HepG2 (cell line): ENCODE results near the gene PIEZO1. TPM values are rescaled to one million over a fixed set of nuclear protein-coding genes. Genes with fewer than 3 reads are reported as not detected.

Experiments used
- HES4 ChIP-seq: sonication (generic); formaldehyde crosslinking; IDR thresholded peaks from 2 replicates; pipeline ENCODE4 v1.9.0; 2021; ENCODE audit warnings: mild to moderate bottlenecking, missing genetic modification reagents, borderline replicate concordance
- KAT8 ChIP-seq: IDR thresholded peaks from 2 replicates; pipeline ENCODE4 v1.6.1; 2016; ENCODE audit warnings: missing genetic modification reagents, missing compliant biosample characterization
- KDM4B ChIP-seq: sonication (generic); formaldehyde crosslinking; IDR thresholded peaks from 2 replicates; pipeline ENCODE4 v1.4.0; 2020; ENCODE audit warnings: missing genetic modification reagents
- MAZ ChIP-seq, 2 experiments: sonication (generic) in 1 of 2; formaldehyde crosslinking in 1 of 2; IDR thresholded peaks; 2 replicates each; pipeline versions ENCODE4 v1.5.0 to v1.6.1; 2012 to 2020; ENCODE audit warnings: low read depth in 2 of 2, mild to moderate bottlenecking in 2 of 2, borderline replicate concordance in 1 of 2, improper control_type of control experiment in 1 of 2, low read length in 1 of 2, missing genetic modification reagents in 1 of 2, moderate library complexity in 1 of 2
- TAF15 ChIP-seq: fragments of 200-400 bp; formaldehyde crosslinking; IDR thresholded peaks from one replicate; pipeline ENCODE4 v1.6.1; 2018; ENCODE audit warnings: mild to moderate bottlenecking, low read depth, low read length; ENCODE audit not compliant: poor library complexity, severe bottlenecking
- TSC22D2 ChIP-seq: sonication (generic); formaldehyde crosslinking; IDR thresholded peaks from 2 replicates; pipeline ENCODE4 v1.5.1; 2020; ENCODE audit warnings: missing genetic modification reagents, mild to moderate bottlenecking, borderline replicate concordance
- ZNF260 ChIP-seq: sonication (generic); formaldehyde crosslinking; IDR thresholded peaks from 2 replicates; pipeline ENCODE4 v1.4.0; 2020; ENCODE audit warnings: missing genetic modification reagents, low read depth, mild to moderate bottlenecking, borderline replicate concordance
- polyA plus RNA-seq, 8 experiments: library from polyadenylated mRNA; depleted of rRNA in 3 of 8; stranded (reverse) in 7 of 8; unstranded in 1 of 8; fragments of >200 nt; fragmentation: Illumina TruSeq in 4 of 8; extraction: Trizol in 4 of 8; gene quantifications; 2 replicates each; pipeline versions ENCODE4 v1.2.1 to v1.2.3, GENCODE V29; 2011 to 2016; ENCODE audit warnings: low read depth in 4 of 8, missing spikeins in 1 of 8, mixed read lengths in 1 of 8; ENCODE audit not compliant: insufficient read depth in 1 of 8
- total RNA-seq, 5 experiments: library from RNA; depleted of rRNA; stranded (reverse); fragments of >200 nt; fragmentation: Illumina TruSeq; extraction: Trizol; gene quantifications; 2 replicates each; pipeline ENCODE4 v1.2.3, GENCODE V29; 2016; ENCODE audit warnings: low read depth in 1 of 5
- TF ChIP-seq, protein P1 (sequence below), 2 experiments: sonication (generic) in 1 of 2; formaldehyde crosslinking in 1 of 2; IDR thresholded peaks; 2 replicates each; pipeline versions ENCODE4 v1.6.1 to v1.9.0; 2014 to 2022; ENCODE audit warnings: antibody characterized with exemption in 1 of 2, borderline replicate concordance in 1 of 2, inconsistent platforms in 1 of 2, low read depth in 1 of 2, missing genetic modification reagents in 1 of 2
- TF ChIP-seq, protein P2 (sequence below): sonication (generic); formaldehyde crosslinking; IDR thresholded peaks from 2 replicates; pipeline ENCODE4 v1.8.1; 2023; ENCODE audit warnings: missing genetic modification reagents, inconsistent platforms, borderline replicate concordance
- TF ChIP-seq, protein P3 (sequence below): sonication (generic); formaldehyde crosslinking; IDR thresholded peaks from one replicate; pipeline ENCODE4 v1.5.1; 2020; ENCODE audit warnings: mild to moderate bottlenecking, missing genetic modification reagents; ENCODE audit errors: not compliant biosample characterization

The PIEZO1 gene
- total and polyA plus RNA-seq, 2 of the 13 experiments (the other 11 are each of a cell fraction or from before 2014, with no cell fraction given): 67.9 to 85.0 TPM

DNA sequence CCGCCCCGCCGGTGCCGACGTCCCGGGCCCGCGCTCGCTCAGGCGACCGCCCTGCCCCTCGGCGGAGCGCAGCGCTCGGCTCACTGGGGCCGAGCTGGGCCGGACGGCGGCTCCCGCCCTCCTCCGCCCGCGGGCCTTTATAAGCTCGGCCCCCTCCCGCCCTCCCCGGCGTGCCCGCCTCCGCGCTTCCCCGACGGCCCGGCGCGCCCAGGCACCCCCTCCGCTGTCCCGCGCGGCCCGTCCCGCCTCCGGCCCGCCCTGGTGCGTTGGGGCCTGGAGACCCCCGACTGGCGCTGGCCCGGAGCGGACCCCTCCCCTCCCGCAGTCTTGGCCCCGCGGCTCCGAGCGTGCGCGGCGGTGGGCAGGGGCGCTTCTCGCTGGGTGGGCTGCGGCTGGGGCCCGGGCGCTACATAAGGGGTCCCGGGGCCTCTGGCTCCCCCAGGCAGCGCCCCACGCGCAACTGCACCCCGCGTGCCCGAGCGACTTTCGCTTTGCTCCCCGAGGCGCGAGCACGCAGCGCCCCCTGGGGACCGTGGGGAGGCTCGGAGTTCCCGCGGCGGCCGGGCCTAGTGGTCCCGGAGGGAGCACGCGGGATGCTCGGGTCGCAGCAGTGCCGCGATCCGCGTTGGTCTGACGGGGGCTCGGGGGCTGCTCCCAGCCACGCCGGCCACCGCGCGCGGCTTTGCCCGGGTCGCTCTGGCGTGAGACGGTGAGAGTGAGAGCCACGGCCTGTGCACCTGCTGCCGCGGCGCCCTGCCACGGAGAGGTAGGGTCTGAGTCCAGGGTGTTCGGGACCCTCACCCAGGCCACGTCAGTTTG lies at the start of gene PIEZO1 (continued):
- TF ChIP-seq, protein P1, sequence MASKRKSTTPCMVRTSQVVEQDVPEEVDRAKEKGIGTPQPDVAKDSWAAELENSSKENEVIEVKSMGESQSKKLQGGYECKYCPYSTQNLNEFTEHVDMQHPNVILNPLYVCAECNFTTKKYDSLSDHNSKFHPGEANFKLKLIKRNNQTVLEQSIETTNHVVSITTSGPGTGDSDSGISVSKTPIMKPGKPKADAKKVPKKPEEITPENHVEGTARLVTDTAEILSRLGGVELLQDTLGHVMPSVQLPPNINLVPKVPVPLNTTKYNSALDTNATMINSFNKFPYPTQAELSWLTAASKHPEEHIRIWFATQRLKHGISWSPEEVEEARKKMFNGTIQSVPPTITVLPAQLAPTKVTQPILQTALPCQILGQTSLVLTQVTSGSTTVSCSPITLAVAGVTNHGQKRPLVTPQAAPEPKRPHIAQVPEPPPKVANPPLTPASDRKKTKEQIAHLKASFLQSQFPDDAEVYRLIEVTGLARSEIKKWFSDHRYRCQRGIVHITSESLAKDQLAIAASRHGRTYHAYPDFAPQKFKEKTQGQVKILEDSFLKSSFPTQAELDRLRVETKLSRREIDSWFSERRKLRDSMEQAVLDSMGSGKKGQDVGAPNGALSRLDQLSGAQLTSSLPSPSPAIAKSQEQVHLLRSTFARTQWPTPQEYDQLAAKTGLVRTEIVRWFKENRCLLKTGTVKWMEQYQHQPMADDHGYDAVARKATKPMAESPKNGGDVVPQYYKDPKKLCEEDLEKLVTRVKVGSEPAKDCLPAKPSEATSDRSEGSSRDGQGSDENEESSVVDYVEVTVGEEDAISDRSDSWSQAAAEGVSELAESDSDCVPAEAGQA (IDR thresholded peaks at IDR 0.05; ENCODE audit: low read depth): no peak
- TF ChIP-seq, protein P1 (CRISPR knock-in tag; IDR thresholded peaks at IDR 0.05; ENCODE audit: borderline replicate concordance): peak; percentile 70; the same call in 1 of the 2 replicates
- TF ChIP-seq HES4 (CRISPR knock-in tag) (peak; percentile 77; the same call in 1 of the 2 replicates), MAZ (IDR thresholded peaks at IDR 0.05; ENCODE audit: borderline replicate concordance, low read depth, low read length) (no peak), MAZ (CRISPR knock-in tag; IDR thresholded peaks at IDR 0.05; ENCODE audit: low read depth) (peak; percentile 81), KDM4B (CRISPR knock-in tag) (no peak; the same call in 1 of the 2 replicates), ZNF260 (CRISPR knock-in tag) (no peak), TSC22D2 (peak; percentile 65; the same call in 1 of the 2 replicates), TAF15 (no peak), KAT8 (CRISPR knock-in tag) (peak; percentile 75)
- TF ChIP-seq, protein P2, sequence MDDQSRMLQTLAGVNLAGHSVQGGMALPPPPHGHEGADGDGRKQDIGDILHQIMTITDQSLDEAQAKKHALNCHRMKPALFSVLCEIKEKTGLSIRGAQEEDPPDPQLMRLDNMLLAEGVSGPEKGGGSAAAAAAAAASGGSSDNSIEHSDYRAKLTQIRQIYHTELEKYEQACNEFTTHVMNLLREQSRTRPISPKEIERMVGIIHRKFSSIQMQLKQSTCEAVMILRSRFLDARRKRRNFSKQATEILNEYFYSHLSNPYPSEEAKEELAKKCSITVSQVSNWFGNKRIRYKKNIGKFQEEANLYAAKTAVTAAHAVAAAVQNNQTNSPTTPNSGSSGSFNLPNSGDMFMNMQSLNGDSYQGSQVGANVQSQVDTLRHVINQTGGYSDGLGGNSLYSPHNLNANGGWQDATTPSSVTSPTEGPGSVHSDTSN (CRISPR knock-in tag): 0 out of 2 replicates have a peak, but pooled peaks have one; percentile 47
- TF ChIP-seq, protein P3, sequence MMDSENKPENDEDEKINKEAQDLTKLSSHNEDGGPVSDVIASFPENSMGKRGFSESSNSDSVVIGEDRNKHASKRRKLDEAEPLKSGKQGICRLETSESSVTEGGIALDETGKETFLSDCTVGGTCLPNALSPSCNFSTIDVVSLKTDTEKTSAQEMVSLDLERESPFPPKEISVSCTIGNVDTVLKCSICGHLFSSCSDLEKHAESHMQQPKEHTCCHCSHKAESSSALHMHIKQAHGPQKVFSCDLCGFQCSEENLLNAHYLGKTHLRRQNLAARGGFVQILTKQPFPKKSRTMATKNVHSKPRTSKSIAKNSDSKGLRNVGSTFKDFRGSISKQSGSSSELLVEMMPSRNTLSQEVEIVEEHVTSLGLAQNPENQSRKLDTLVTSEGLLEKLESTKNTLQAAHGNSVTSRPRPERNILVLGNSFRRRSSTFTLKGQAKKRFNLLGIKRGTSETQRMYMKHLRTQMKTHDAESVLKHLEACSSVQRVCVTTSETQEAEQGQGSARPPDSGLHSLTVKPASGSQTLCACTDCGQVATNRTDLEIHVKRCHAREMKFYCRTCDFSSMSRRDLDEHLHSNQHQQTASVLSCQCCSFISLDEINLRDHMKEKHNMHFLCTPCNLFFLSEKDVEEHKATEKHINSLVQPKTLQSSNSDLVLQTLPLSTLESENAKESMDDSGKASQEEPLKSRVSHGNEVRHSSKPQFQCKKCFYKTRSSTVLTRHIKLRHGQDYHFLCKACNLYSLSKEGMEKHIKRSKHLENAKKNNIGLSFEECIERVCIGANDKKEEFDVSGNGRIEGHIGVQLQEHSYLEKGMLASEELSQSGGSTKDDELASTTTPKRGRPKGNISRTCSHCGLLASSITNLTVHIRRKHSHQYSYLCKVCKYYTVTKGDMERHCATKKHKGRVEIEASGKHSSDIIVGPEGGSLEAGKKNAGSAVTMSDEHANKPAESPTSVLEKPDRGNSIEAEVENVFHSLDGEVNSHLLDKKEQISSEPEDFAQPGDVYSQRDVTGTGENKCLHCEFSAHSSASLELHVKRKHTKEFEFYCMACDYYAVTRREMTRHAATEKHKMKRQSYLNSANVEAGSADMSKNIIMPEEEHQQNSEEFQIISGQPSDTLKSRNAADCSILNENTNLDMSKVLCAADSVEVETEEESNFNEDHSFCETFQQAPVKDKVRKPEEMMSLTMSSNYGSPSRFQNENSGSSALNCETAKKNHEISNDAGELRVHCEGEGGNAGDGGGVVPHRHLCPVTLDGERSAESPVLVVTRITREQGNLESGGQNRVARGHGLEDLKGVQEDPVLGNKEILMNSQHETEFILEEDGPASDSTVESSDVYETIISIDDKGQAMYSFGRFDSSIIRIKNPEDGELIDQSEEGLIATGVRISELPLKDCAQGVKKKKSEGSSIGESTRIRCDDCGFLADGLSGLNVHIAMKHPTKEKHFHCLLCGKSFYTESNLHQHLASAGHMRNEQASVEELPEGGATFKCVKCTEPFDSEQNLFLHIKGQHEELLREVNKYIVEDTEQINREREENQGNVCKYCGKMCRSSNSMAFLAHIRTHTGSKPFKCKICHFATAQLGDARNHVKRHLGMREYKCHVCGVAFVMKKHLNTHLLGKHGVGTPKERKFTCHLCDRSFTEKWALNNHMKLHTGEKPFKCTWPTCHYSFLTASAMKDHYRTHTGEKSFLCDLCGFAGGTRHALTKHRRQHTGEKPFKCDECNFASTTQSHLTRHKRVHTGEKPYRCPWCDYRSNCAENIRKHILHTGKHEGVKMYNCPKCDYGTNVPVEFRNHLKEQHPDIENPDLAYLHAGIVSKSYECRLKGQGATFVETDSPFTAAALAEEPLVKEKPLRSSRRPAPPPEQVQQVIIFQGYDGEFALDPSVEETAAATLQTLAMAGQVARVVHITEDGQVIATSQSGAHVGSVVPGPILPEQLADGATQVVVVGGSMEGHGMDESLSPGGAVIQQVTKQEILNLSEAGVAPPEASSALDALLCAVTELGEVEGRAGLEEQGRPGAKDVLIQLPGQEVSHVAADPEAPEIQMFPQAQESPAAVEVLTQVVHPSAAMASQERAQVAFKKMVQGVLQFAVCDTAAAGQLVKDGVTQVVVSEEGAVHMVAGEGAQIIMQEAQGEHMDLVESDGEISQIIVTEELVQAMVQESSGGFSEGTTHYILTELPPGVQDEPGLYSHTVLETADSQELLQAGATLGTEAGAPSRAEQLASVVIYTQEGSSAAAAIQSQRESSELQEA (CRISPR knock-in tag): peak; percentile 98
